ENCODE data around the gene RPN2. TPM values are rescaled to one million over a fixed set of nuclear protein-coding genes. Genes with fewer than 3 reads are reported as not detected.

The RPN2 gene
- total and polyA plus RNA-seq, 2 of the 13 experiments (the other 11 are each of a cell fraction or from before 2014, with no cell fraction given) = 587 to 1,818 TPM

GRCh38 chr20:37285664-37286374 is 106.7 kb downstream of the RPN2 start:
- intact Hi-C loops (cut with micrococcal nuclease; ENCODE audit: unreplicated experiment) (loop anchor here (2.0 kb wide), 1 partner anchor 51 kb away; no protein-coding TSS in a partner anchor), in situ Hi-C loops (cut with HindIII; ENCODE audit: extremely low pct_ligation_motif_present, low pct_unique_long_range_greater_than_20kb) (no loop called here)
- Histone ChIP-seq H3K4me3 (replicated peaks in 1 of 3; ENCODE audit: insufficient read depth in 1 of 3, low read depth in 2 of 3, low read length in 3 of 3) (peak overlapping the region; percentile 1 to 46 (median 8); a peak in 4 of 6 replicates), H3K79me2 (ENCODE audit: insufficient read depth, low read length) (peaks cover 11% of the 10 kb centered on the region), H3K9ac (ENCODE audit: insufficient read depth, low read depth, low read length) (peak overlapping the region; percentile 28; the same call in 1 of the 2 replicates), H3K36me3 (replicated peaks in 1 of 2; ENCODE audit: control insufficient read depth in 1 of 2, insufficient read depth in 2 of 2, low read length in 2 of 2) (no peaks in the 10 kb centered on the region), H4K20me1 (ENCODE audit: insufficient read depth, low read length) (no peaks in the 10 kb centered on the region), H3K4me1 (ENCODE audit: insufficient read depth, low read length) (peaks cover 72% of the 10 kb centered on the region), H3K9me3 (ENCODE audit: low read length) (no peaks in the 10 kb centered on the region), H3K27ac (ENCODE audit: extremely low read length, insufficient read depth, low read length) (peak overlapping the region; percentile 21), H3K27me3 (ENCODE audit: control insufficient read depth in 1 of 2, insufficient read depth in 2 of 2, low read length in 2 of 2) (no peaks in the 10 kb centered on the region; a peak in 1 of 5 replicates), H2AFZ (ENCODE audit: low read length) (no peak overlapping the region), H3K4me2 (ENCODE audit: low read depth, low read length) (peak overlapping the region; percentile 78)
- CTCF ChIA-PET (ENCODE audit: low intra/inter-chr PET ratio, low total read pairs) = no interaction called here
- WGBS (ENCODE audit: low lambda C conversion rate) = 5% methylated on average over 12 of the region's 12 CpGs
- ATAC-seq (peak; percentile 75), FAIRE-seq (peak; percentile 90), DNase-seq (ENCODE audit: low spot score) (peak; percentile 87)
- no TSS peak for BruUV-seq (replicated peaks)
- POLR2A ChIA-PET = interaction anchor here (0.7 to 5.4 kb wide), 13 partner anchors 9 to 1675 kb away, joined by 3 to 48 read pairs (median 7); partner anchors contain the start of genes BLCAP, RPN2 and SRC
- TF ChIP-seq NKX3-1 (CRISPR knock-in tag; IDR thresholded peaks at IDR 0.05) (no peak), ZNF546 (CRISPR knock-in tag; conservative IDR thresholded peaks at IDR 0.05) (no peak), ARID4A (CRISPR knock-in tag; IDR thresholded peaks at IDR 0.05; ENCODE audit: borderline replicate concordance) (peak; percentile 89), PRMT3 (CRISPR knock-in tag; IDR thresholded peaks at IDR 0.05; ENCODE audit: borderline replicate concordance, low read depth) (no peak), ZFP1 (CRISPR knock-in tag; IDR thresholded peaks at IDR 0.05) (peak; percentile 55; the same call in 1 of the 2 replicates), TERF1 (CRISPR knock-in tag; IDR thresholded peaks at IDR 0.05) (no peak), THRA (CRISPR knock-in tag; IDR thresholded peaks at IDR 0.05; ENCODE audit: borderline replicate concordance) (peak; percentile 64; the same call in 1 of the 2 replicates), ATF3 (CRISPR knock-in tag; IDR thresholded peaks at IDR 0.05) (no peak)

Measured in HepG2 (cell line).